GM21529 (cell line): ENCODE measurements around the gene THSD4.

ENCODE experiments used
- ATAC-seq: cut with Tn5 transposase; IDR thresholded peaks from one replicate; pipeline ENCODE4 v1.9.1; 2021; ENCODE audit not compliant: unreplicated experiment

Gene THSD4

DNA sequence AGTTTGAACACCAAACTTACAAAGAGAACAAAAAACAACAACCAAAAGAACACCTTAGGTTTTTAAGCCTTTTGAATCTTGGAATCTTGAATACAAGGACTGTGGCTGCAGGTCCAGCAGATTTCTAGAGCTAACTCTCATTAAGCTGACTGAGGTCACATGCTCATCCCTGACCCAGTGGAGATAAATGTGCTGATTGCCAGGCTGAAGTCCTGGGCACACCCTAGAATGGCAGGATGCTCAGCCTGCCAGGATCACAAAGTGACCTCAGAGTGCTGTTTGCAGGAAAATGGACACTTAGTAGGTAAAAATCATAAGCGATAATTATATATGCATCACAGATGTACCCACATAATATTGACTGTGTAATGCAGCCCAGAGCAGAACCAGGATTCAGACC lies 449.7 kb downstream of the THSD4 start:
- ATAC-seq: no peak

- ATAC-seq: no peak
Measured at GRCh38 chr15:71565631-71566160, 450.4 kb downstream of the THSD4 start.

DNA sequence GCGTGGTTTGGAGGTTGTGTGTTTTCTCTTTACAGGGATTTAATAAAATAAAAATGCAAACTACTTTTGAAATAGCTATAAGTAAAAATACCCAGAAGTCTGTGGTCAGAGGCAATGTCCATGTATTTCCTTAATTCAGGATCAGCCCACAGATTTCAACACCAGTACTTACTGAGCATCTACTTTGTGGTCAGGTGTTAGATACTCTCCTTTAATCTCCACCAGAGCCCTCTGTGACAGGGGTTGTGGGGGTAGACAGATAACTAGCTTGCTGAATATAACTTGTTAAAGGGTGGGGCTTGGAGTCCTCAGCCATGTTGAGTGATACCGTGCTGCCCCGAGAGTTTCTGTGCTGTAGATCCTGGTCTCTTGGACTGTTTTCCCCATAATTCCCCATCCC lies 451.0 kb downstream of the THSD4 start:
- no peak for ATAC-seq

- no peak for ATAC-seq
Measured at GRCh38 chr15:71567173-71567572, 451.9 kb downstream of the THSD4 start.

DNA sequence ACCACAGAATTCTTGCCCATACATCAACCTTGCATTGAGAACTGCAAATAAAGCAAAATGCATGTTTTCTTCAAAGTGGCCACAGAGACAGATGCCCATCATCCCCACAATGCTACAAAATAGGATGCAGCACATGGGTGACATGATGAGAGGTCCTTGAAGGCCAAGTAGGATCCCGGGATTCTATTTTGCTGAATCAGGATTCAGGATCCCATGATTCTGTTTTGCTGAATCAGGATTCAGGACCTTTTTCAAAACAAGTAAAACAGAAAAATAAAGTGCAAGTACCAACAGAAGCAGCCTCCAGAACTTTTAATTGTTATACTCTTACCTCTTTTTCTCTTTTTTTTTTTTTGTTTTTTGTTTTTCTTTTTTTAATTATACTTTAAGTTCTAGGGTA lies 453.0 kb downstream of the THSD4 start:
- no peak for ATAC-seq

DNA sequence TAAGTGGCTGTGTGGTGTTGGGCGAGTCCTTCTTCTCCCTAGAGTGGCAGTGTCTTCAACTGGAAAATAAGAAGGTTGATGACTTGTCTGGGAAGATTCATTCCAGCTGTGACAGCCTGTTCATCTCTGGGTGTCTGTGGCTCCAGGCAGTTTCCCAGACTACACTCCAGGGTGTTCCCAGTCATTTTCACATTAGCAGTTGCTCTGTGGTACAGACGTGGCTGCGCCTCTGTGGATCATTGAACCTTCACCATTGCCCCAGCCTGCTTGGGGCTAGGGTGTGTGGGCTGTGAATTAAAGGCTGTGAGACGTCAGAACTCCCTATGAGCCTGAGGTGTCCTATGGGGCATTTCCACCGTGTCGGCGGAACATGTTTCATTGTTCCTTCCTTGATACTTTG lies 455.5 kb downstream of the THSD4 start:
- ATAC-seq: no peak

- no peak for ATAC-seq
Measured at GRCh38 chr15:71571641-71572040, 456.4 kb downstream of the THSD4 start.

- ATAC-seq: no peak
Measured at GRCh38 chr15:71572452-71573053, 457.3 kb downstream of the THSD4 start.

DNA sequence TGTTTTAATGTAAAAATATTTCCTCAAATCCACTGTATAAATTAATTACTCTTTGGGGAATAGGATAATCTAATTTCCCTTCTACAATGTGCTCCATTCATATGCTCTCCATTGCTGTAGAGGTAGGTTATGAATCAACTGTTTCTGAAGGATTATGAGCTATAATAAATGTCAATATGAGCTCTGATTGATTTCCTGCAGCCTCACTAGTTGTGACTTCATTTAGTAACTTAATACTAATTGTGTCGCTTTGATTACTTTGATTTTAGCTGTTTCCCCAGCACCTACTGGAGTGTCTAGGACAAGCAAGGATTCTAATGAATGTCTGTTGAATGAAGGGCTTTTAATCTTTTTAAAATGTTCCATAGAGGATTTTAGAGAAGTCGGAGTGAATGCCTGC lies 458.3 kb downstream of the THSD4 start:
- ATAC-seq: no peak

DNA sequence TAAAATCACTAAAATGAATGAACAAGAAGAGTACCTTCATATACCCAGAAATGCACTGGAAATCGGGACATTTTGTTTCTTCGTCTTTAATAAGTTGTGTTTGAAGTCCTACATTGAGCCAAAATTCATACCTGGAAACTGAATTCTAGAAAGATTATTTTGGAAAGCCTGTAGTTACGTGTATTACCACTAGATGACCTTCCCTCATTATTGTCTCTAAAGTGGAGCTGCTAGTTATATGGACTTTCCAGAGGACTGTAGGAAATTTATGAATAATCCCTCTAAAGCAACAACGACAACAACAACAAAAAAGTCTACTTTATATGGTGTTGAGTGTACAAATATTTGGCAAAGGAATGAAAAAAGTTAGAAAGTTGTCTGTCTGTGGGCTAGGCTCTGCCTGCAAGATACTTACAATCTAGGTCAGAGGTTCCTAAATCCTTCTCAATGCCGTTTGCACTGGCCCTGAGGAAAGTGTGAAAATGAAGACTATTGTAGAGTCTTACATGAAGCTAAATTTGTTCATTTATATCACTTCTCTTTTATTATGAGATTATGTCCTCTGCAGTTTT lies 460.3 kb downstream of the THSD4 start:
- no peak for ATAC-seq

DNA sequence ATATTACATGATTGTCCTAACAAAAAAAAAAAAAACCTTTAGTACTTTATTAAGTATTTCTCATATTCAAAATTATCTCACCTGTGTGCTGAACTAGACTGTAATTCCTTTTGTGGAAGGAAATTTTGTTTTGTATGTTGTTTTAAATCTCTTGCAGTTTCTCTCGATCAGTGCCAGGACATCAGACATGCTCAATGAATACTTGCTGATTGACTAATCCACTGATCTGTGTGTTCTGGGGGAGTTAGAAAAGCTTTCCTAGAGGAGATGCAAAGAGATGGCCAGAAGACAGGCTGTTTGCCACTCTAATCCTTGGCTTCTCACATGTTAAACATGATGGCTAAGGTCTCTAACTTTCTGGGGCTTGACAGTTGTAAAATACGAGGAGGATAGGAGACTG lies 461.8 kb downstream of the THSD4 start:
- ATAC-seq: no peak

GRCh38 chr15:71581398-71581930 lies 466.2 kb downstream of the THSD4 start:
- no peak for ATAC-seq

DNA sequence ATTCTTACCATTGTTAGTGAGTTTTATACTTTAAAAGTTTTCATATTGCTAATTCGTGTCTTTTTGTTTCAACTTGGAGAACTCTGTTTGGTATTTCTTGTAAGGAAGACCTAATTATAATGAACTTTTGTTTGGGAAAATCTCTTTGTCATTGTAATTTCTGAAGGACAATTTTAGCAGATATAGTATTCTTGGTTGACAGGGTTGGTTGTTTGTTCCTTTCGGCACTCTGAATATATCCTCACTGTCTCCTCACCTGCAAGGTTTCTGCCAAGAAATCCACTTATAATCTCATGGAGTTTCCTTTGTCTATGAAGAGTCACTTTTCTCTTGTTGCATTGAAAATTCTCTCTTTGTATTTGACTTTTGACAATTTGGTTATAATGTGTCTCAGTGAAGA lies 469.9 kb downstream of the THSD4 start:
- no peak for ATAC-seq

GRCh38 chr15:71586463-71586862 lies 471.2 kb downstream of the THSD4 start:
- no peak for ATAC-seq

DNA sequence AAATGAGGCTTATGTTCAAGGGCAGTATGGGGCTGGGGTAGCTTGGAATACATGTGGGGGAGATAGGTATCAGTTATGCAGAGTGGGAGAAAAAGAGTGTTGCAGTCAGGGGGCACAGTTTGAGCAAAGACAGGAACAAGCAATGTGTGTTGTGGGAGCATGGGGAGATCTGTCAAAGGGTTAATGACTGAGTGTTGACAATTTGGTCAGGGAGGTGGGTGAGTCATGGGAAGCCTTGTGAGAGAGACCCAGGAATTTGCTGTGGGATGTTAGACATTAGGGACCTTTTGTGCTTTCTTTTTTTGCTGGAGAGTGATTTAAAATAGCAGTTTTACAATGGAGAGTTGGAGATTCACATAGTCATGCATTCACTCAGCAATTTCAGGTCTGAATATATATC lies 473.5 kb downstream of the THSD4 start:
- no peak for ATAC-seq

DNA sequence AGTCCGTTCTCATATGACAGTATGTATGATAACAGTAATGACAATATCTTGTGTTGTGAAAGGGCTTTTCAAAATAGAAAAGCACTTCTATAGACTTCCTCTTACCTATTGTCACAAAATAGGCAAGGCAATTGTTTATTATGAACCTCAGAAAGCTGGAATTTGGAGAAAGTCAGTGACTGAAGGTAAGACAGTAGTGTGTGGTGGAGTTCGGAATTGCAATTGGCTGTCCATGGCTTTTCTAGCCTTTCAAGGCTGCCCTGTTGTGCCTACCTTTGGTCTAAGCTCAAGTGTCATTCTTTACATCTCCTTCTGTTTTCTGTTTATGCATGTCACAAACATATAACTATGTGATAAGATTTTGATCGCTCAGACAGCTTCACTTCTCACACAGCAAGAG lies 475.8 kb downstream of the THSD4 start:
- ATAC-seq: no peak

GRCh38 chr15:71592203-71592602 lies 476.9 kb downstream of the THSD4 start:
- ATAC-seq: no peak

- ATAC-seq: no peak
Measured at GRCh38 chr15:71595846-71596553, 480.7 kb downstream of the THSD4 start.

DNA sequence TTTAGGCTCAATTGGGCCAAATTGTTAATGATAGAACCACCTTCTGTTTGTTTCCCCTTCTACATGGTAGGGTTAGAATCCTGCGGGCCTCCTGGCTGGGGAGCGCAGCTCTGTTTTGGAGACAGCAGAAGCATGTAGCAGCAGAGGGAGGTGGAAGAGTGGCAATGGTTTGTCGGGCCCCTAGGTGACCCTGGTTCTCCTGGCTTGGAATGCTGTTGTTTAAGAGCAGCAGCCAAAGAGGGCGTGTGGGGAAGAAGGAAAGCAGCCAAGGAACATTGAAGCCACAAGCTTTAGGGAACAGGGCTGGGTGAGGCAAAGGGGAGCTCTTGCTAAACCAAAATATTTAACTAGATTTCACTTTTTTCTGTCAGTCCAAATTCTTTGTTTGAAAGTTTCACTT lies 481.4 kb downstream of the THSD4 start:
- no peak for ATAC-seq

DNA sequence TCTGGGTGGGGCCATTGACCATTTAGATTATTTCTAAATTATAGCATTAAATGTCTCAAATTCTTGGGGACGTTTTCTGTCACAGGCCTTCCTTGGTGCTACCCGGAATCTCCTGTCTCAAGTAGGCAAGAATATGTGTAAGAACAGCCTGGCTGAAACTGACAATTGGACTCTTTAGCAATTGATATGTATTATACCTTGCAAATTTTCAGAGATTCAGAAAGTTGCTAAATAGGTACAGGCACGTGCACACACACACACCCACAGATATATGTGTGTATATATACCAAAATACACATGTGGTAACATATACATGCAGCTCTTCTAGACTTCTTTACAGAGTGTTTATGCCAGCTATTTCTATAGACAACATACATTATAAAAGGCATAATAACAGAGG lies 481.9 kb downstream of the THSD4 start:
- ATAC-seq: no peak

GRCh38 chr15:71597637-71598036 lies 482.4 kb downstream of the THSD4 start:
- no peak for ATAC-seq

DNA sequence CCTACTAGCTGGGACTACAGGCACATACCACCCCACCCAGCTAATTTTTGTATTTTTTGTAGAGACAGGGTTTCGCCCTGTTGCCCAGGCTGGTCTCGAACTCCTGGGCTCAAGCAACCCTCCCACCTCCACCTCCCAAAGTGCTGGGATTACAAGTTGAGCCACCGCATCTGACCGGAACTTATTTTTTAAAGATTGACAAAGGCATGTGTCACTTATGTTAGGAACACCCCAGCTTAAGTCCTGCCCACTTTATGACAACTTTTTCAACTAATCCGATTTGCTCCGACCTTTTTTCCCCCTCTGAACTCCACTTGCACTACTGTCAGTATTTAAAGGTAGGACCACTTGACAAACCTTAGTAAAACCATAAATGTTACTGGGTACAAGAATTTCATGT lies 483.5 kb downstream of the THSD4 start:
- no peak for ATAC-seq
